ENCODE measurements around the gene ATPAF1. TPM values are rescaled to one million over a fixed set of nuclear protein-coding genes. Genes with fewer than 3 reads are reported as not detected.

Gene ATPAF1
- total RNA-seq, 2 donors from 2014 or later: 52.2 to 71.3 TPM

- intact Hi-C loops (cut with DNase I): no loop called here
- Histone ChIP-seq H3K27me3 (replicated peaks; ENCODE audit: insufficient read depth) (no peaks in the 10 kb centered on the region), H3K4me3 (no peak overlapping the region), H3K4me1 (replicated peaks) (peaks cover 2% of the 10 kb centered on the region), H3K36me3 (no peaks in the 10 kb centered on the region), H3K27ac (no peak overlapping the region), H3K9me3 (no peaks in the 10 kb centered on the region)
- TF ChIP-seq POLR2AphosphoS5 (IDR thresholded peaks at IDR 0.05) (no peak), CTCF (IDR thresholded peaks at IDR 0.05) (no peak), POLR2A (IDR thresholded peaks at IDR 0.05) (no peak)
- 81% methylated on average over 4 of the region's 4 CpGs for WGBS
- no peak for DNase-seq (ENCODE audit: low spot score)
These were observed 22.3 kb downstream of the ATPAF1 start for GRCh38 chr1:46645815-46646214.

- H3K27ac ChIP-seq: no peak overlapping the region
- no peaks in the 10 kb centered on the region for H3K27me3 ChIP-seq (replicated peaks; ENCODE audit: insufficient read depth)
- peaks cover 2% of the 10 kb centered on the region for H3K4me1 ChIP-seq (replicated peaks)
- TF ChIP-seq POLR2AphosphoS5 (IDR thresholded peaks at IDR 0.05) (peak; percentile 75), CTCF (IDR thresholded peaks at IDR 0.05) (no peak), POLR2A (IDR thresholded peaks at IDR 0.05) (no peak)
- intact Hi-C loops (cut with DNase I): no loop called here
- peak; percentile 36 for DNase-seq (ENCODE audit: low spot score)
- H3K9me3 ChIP-seq: no peaks in the 10 kb centered on the region
- no peaks in the 10 kb centered on the region for H3K36me3 ChIP-seq
- H3K4me3 ChIP-seq: no peak overlapping the region
These were observed 24.8 kb downstream of the ATPAF1 start for GRCh38 chr1:46643368-46643775.

- peaks cover 2% of the 10 kb centered on the region for H3K4me1 ChIP-seq (replicated peaks)
- no peaks in the 10 kb centered on the region for H3K9me3 ChIP-seq
- H3K27me3 ChIP-seq (replicated peaks; ENCODE audit: insufficient read depth): no peaks in the 10 kb centered on the region
- H3K36me3 ChIP-seq: no peaks in the 10 kb centered on the region
- no peak overlapping the region for H3K27ac ChIP-seq
- TF ChIP-seq CTCF (IDR thresholded peaks at IDR 0.05) (no peak), POLR2AphosphoS5 (IDR thresholded peaks at IDR 0.05) (no peak), POLR2A (IDR thresholded peaks at IDR 0.05) (no peak)
- no peak for DNase-seq (ENCODE audit: low spot score)
- intact Hi-C loops (cut with DNase I): no loop called here
- no peak overlapping the region for H3K4me3 ChIP-seq
These were observed 26.0 kb downstream of the ATPAF1 start for GRCh38 chr1:46642115-46642680.

GRCh38 chr1:46639547-46639946, 28.6 kb downstream of the ATPAF1 start:
- H3K4me3 ChIP-seq: no peak overlapping the region
- no peak overlapping the region for H3K27ac ChIP-seq
- no peaks in the 10 kb centered on the region for H3K36me3 ChIP-seq
- TF ChIP-seq CTCF (IDR thresholded peaks at IDR 0.05) (no peak), POLR2A (IDR thresholded peaks at IDR 0.05) (no peak), POLR2AphosphoS5 (IDR thresholded peaks at IDR 0.05) (no peak)
- 52% methylated on average over 1 of the region's 1 CpG for WGBS
- no peak for DNase-seq (ENCODE audit: low spot score)
- H3K9me3 ChIP-seq: no peaks in the 10 kb centered on the region
- no peaks in the 10 kb centered on the region for H3K27me3 ChIP-seq (replicated peaks; ENCODE audit: insufficient read depth)
- H3K4me1 ChIP-seq (replicated peaks): peaks cover 2% of the 10 kb centered on the region
- intact Hi-C loops (cut with DNase I): no loop called here

- Histone ChIP-seq H3K4me1 (replicated peaks) (peaks cover 2% of the 10 kb centered on the region), H3K27me3 (replicated peaks; ENCODE audit: insufficient read depth) (no peaks in the 10 kb centered on the region), H3K36me3 (no peaks in the 10 kb centered on the region), H3K27ac (no peak overlapping the region), H3K4me3 (no peak overlapping the region), H3K9me3 (no peaks in the 10 kb centered on the region)
- intact Hi-C loops (cut with DNase I): no loop called here
- TF ChIP-seq POLR2AphosphoS5 (IDR thresholded peaks at IDR 0.05): no peak
- DNase-seq (ENCODE audit: low spot score): no peak
These were observed 29.2 kb downstream of the ATPAF1 start for GRCh38 chr1:46638921-46639320.

All from prostate gland (tissue), 2 donors.